DMS153 (cell line): ENCODE results near the gene COL6A1.

Experiments used
- DNase-seq: peaks from one replicate; lab custom pipeline; 2025; lab: John Stamatoyannopoulos, UW

COL6A1 gene

GRCh38 chr21:45994086-45994661, 12.6 kb downstream of the COL6A1 start:
- no peak for DNase-seq

GRCh38 chr21:45994759-45995685, 13.5 kb downstream of the COL6A1 start:
- no peak for DNase-seq

- DNase-seq: no peak
These were observed 14.2 kb downstream of the COL6A1 start for GRCh38 chr21:45995686-45996179.

- DNase-seq: no peak
These were observed 15.0 kb downstream of the COL6A1 start for GRCh38 chr21:45996311-45997204.

- DNase-seq: no peak
These were observed 15.6 kb downstream of the COL6A1 start for GRCh38 chr21:45997205-45997494.

- DNase-seq: no peak
These were observed 16.1 kb downstream of the COL6A1 start for GRCh38 chr21:45997495-45998275.

- no peak for DNase-seq
These were observed 16.7 kb downstream of the COL6A1 start for GRCh38 chr21:45998276-45998701.

- DNase-seq: no peak
These were observed 17.5 kb downstream of the COL6A1 start for GRCh38 chr21:45998871-45999580.

- DNase-seq: no peak
These were observed 18.1 kb downstream of the COL6A1 start for GRCh38 chr21:45999581-46000181.

GRCh38 chr21:46000182-46000730, 18.7 kb downstream of the COL6A1 start:
- DNase-seq: no peak

- no peak for DNase-seq
These were observed 19.4 kb downstream of the COL6A1 start for GRCh38 chr21:46000731-46001641.

GRCh38 chr21:46001821-46002681, 20.5 kb downstream of the COL6A1 start:
- DNase-seq: no peak

- DNase-seq: no peak
These were observed 21.4 kb downstream of the COL6A1 start for GRCh38 chr21:46002841-46003574.

- no peak for DNase-seq
These were observed 22.0 kb downstream of the COL6A1 start for GRCh38 chr21:46003575-46004007.

- no peak for DNase-seq
These were observed 22.7 kb downstream of the COL6A1 start for GRCh38 chr21:46004168-46004861.

GRCh38 chr21:46005081-46005480, 23.5 kb downstream of the COL6A1 start:
- DNase-seq: no peak

- no peak for DNase-seq
These were observed 23.9 kb downstream of the COL6A1 start for GRCh38 chr21:46005481-46005881.
